MCF 10A (cell line): ENCODE measurements around the gene TNRC6B. TPM values are rescaled to one million over a fixed set of nuclear protein-coding genes. Genes with fewer than 3 reads are reported as not detected.
A peak's percentile ranks its signal among the peaks of the same experiment; 100 is the strongest.

Source experiments
- Bru-seq: library from RNA; stranded (reverse); fragments of 400-500 nt; gene quantifications from one replicate; lab custom pipeline; 2021; lab: Mats Ljungman, UMichigan
- BruChase-seq, 2 experiments: library from RNA; stranded (reverse); fragments of 400-500 nt; gene quantifications; one replicate each; lab custom pipeline; 2021; lab: Mats Ljungman, UMichigan
- BruUV-seq: library from RNA; stranded (reverse); fragments of 400-500 nt; replicated peaks from 2 replicates; lab custom pipeline; 2021; lab: Mats Ljungman, UMichigan
- CTCF ChIA-PET: fragments of 300-600 bp; sonication (Branson Sonifier 250); formaldehyde crosslinking; extraction: SDS; loops from one replicate; lab custom pipeline; 2021; ENCODE audit warnings: antibody characterized with exemption, inconsistent platforms; lab: Yijun Ruan, JAX
- POLR2A ChIA-PET: fragments of 300-600, 350-650 bp; sonication (Branson Sonifier 250); formaldehyde crosslinking; extraction: SDS; loops from one replicate; lab custom pipeline; 2020; ENCODE audit warnings: antibody characterized with exemption, inconsistent platforms; lab: Yijun Ruan, JAX
- DNase-seq: peaks from one replicate; pipeline ENCODE4 v3.0.0-alpha.2; 2018; ENCODE audit not compliant: unreplicated experiment
- H3K27ac Mint-ChIP-seq: one replicate; pipeline ENCODE4 v1.8.0; 2022; ENCODE audit warnings: mild to moderate bottlenecking, low read depth, mixed read lengths; ENCODE audit not compliant: unreplicated experiment
- H3K27me3 Mint-ChIP-seq: one replicate; pipeline ENCODE4 v1.8.0; 2022; ENCODE audit warnings: mixed read lengths; ENCODE audit not compliant: insufficient read depth, unreplicated experiment
- H3K36me3 Mint-ChIP-seq: one replicate; pipeline ENCODE4 v1.8.0; 2022; ENCODE audit warnings: mild to moderate bottlenecking, moderate library complexity, mixed read lengths; ENCODE audit not compliant: insufficient read depth, unreplicated experiment
- H3K4me1 Mint-ChIP-seq: one replicate; pipeline ENCODE4 v1.8.0; 2022; ENCODE audit warnings: mixed read lengths; ENCODE audit not compliant: insufficient read depth, unreplicated experiment
- H3K4me3 Mint-ChIP-seq: one replicate; pipeline ENCODE4 v1.8.0; 2022; ENCODE audit warnings: mild to moderate bottlenecking, moderate library complexity, mixed read lengths; ENCODE audit not compliant: unreplicated experiment
- H3K9me3 Mint-ChIP-seq: one replicate; pipeline ENCODE4 v1.8.0; 2022; ENCODE audit warnings: mixed read lengths; ENCODE audit not compliant: unreplicated experiment
- intact Hi-C: fragments of 100-400 bp; cut with micrococcal nuclease; formaldehyde crosslinking; loops from 2 replicates; pipeline ENCODE4 v1.14.1; 2022
- long read RNA-seq: library from polyadenylated mRNA; stranded (forward); transcript quantifications from one replicate; pipeline ENCODE4 v2.0.0, GENCODE V29; 2022
- total RNA-seq: library from RNA; stranded (reverse); gene quantifications from 2 replicates; pipeline ENCODE4 v1.2.3, GENCODE V29; 2022
- TF ChIP-seq, protein P1 (sequence below): fragments of 200-600 bp; IDR thresholded peaks from one replicate; pipeline ENCODE4 v1.8.0; 2022; ENCODE audit warnings: antibody characterized with exemption, mild to moderate bottlenecking; ENCODE audit not compliant: unreplicated experiment

The TNRC6B gene
- total RNA-seq (27.1 and 39.3 TPM in 2 replicates), Bru-seq, nascent RNA (percentile 76 among the genes with signal in this experiment), BruChase-seq, experiment 1, labeled RNA remaining after a 6-hour chase (percentile 84 among the genes with signal in this experiment), BruChase-seq, experiment 2, labeled RNA remaining after a 2-hour chase (percentile 78 among the genes with signal in this experiment)
- long read RNA-seq, full-length matches to known transcripts, result 2 of 12 reads
- long read RNA-seq, partial matches to known transcripts, result 3 of 12 reads
- long read RNA-seq, other reads (novel, unspliced or antisense), result 7 of 12 reads

- Mint-ChIP-seq H3K27me3 (no peaks in the 10 kb centered on the region), H3K4me3 (peak within 1 kb of the TSS; percentile 67), H3K4me1 (peaks cover 35% of the 10 kb centered on the region), H3K27ac (peak within 1 kb of the TSS; percentile 80), H3K36me3 (peaks cover 18% of the 10 kb centered on the region), H3K9me3 (no peaks in the 10 kb centered on the region)
- POLR2A ChIA-PET, result interaction anchor here (0.6 to 6.4 kb wide), 46 partner anchors 9 to 1938 kb away, joined by 3 to 171 read pairs (median 4); partner anchors contain the start of genes ADSL, ATF4 and MIEF1
- CTCF ChIA-PET, result interaction anchor here (0.5 to 1.5 kb wide), 5 partner anchors 13 to 1204 kb away, joined by 3 to 4 read pairs (median 3); no protein-coding TSS in a partner anchor
- BruUV-seq, result TSS peak; percentile 82
- intact Hi-C loops, result loop anchor here (2.0 to 5.0 kb wide), 5 partner anchors 59 to 646 kb away; partner anchors contain the start of genes ADSL and RPS19BP1
- DNase-seq, result peak; percentile 98
- TF ChIP-seq, protein P1, sequence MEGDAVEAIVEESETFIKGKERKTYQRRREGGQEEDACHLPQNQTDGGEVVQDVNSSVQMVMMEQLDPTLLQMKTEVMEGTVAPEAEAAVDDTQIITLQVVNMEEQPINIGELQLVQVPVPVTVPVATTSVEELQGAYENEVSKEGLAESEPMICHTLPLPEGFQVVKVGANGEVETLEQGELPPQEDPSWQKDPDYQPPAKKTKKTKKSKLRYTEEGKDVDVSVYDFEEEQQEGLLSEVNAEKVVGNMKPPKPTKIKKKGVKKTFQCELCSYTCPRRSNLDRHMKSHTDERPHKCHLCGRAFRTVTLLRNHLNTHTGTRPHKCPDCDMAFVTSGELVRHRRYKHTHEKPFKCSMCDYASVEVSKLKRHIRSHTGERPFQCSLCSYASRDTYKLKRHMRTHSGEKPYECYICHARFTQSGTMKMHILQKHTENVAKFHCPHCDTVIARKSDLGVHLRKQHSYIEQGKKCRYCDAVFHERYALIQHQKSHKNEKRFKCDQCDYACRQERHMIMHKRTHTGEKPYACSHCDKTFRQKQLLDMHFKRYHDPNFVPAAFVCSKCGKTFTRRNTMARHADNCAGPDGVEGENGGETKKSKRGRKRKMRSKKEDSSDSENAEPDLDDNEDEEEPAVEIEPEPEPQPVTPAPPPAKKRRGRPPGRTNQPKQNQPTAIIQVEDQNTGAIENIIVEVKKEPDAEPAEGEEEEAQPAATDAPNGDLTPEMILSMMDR, result no peak
These were observed at the start of gene TNRC6B for GRCh38 chr22:40177738-40178416. TSS of gene TNRC6B (plus strand) at chr22:40177925. CDS start at chr22:40178136, 211 bp downstream.

DNA sequence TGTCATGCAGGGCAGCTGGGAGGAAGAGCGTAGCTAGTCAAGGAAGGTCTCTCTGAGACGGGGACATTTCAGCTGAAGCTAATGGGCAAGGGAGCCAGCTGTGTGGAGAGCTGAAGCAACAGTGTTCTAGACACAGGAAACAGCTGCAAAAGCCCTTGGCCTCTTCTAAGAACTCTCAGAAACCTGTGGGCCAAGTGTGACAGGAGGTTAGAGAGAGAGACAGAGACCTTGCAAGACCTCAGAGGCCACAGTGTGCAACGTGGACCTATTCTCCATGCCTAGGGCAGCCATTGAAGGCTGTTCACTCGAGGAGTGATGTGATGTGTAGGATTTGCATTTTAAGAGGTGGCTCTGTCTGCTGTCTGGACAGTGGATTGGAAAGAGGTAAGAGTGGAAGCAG, 48.7 kb upstream of the TNRC6B start:
- CTCF ChIA-PET, result no interaction called here

DNA sequence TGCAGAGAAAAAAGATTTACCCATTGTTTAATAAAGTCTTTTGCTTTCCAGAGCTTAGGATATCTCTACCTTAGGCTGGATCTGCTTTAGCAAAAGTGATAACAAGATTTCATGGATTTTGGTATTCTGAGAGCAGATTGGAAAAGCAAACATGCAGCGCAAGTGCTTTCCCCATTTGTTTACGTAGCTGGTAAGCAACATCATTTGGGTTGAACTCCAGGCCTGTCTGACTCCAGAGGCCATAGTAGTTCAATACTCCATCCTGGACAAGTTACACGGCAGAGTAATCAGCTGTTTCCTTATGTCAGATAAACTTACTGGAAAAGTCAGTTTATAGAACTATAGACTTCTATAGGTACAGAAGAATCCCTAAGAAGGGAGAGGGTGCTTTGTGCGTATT, 40.6 kb upstream of the TNRC6B start:
- TF ChIP-seq, protein P1, result no peak
- Mint-ChIP-seq H3K27me3 (no peaks in the 10 kb centered on the region), H3K9me3 (no peaks in the 10 kb centered on the region), H3K36me3 (peaks cover 21% of the 10 kb centered on the region), H3K4me3 (no peak overlapping the region), H3K4me1 (no peaks in the 10 kb centered on the region), H3K27ac (no peak overlapping the region)
- no peak for DNase-seq
- POLR2A ChIA-PET, result no interaction called here
- intact Hi-C loops, result no loop called here
- CTCF ChIA-PET, result interaction anchor here (0.9 kb wide), 1 partner anchor 10 kb away, joined by 3 read pairs; no protein-coding TSS in a partner anchor
- BruUV-seq, result no TSS peak

More for the DNA sequence above, 48.7 kb upstream of the TNRC6B start:
- H3K4me3 Mint-ChIP-seq, result no peak overlapping the region
- POLR2A ChIA-PET, result no interaction called here
- H3K9me3 Mint-ChIP-seq, result no peaks in the 10 kb centered on the region
- TF ChIP-seq, protein P1, result no peak
- no peak overlapping the region for H3K27ac Mint-ChIP-seq
- H3K4me1 Mint-ChIP-seq, result no peaks in the 10 kb centered on the region
- BruUV-seq, result no TSS peak
- intact Hi-C loops, result no loop called here
- peaks cover 23% of the 10 kb centered on the region for H3K36me3 Mint-ChIP-seq
- DNase-seq, result no peak
- H3K27me3 Mint-ChIP-seq, result no peaks in the 10 kb centered on the region

DNA sequence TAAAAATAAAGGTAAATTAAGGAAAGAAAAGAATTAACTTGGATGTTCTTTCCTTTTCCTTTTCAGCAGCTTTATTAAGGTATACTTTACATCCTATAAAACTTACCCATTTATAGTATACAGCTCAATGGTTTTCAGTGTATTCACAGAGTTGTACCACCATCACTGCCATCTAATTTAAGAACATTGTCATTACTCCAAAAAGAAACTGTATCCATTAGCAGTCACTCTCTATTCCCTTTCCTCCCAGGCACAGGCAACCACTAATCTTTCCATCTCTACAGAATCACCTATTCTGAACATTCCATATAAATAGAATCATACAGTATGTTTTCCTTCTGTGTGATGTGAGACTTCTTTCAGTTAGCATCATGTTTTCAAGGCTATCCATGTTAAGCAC, 38.9 kb upstream of the TNRC6B start:
- Mint-ChIP-seq H3K4me3 (no peak overlapping the region), H3K36me3 (peaks cover 21% of the 10 kb centered on the region), H3K27me3 (no peaks in the 10 kb centered on the region), H3K27ac (no peak overlapping the region), H3K4me1 (no peaks in the 10 kb centered on the region), H3K9me3 (no peaks in the 10 kb centered on the region)
- POLR2A ChIA-PET, result no interaction called here
- no TSS peak for BruUV-seq
- TF ChIP-seq, protein P1, result no peak
- intact Hi-C loops, result no loop called here
- DNase-seq, result no peak
- CTCF ChIA-PET, result no interaction called here
